Panc1 (cell line): Measurements from ENCODE around the gene RNF175. TPM values are rescaled to one million over a fixed set of nuclear protein-coding genes. Genes with fewer than 3 reads are reported as not detected.

Experiments used
- ATAC-seq: fragments of 200-7000 bp; cut with Tn5 transposase; 2 replicates; pipeline ENCODE4 v1.9.1; 2020; ENCODE audit warnings: mild to moderate bottlenecking, moderate library complexity
- BruUV-seq: library from RNA; stranded (reverse); fragments of 400-500 nt; replicated peaks from 2 replicates; lab custom pipeline; 2021; lab: Mats Ljungman, UMichigan
- CTCF ChIA-PET: fragments of 300-600 bp; sonication (Branson Sonifier 250); formaldehyde crosslinking; loops from one replicate; lab custom pipeline; 2022; ENCODE audit warnings: antibody characterized with exemption; lab: Charles Lee
- POLR2A ChIA-PET: fragments of 300-600 bp; sonication (Branson Sonifier 250); formaldehyde crosslinking; loops from one replicate; lab custom pipeline; 2022; ENCODE audit warnings: antibody characterized with exemption; lab: Charles Lee
- DNase-seq: peaks from one replicate; pipeline ENCODE4 v3.0.0-alpha.2; 2010; ENCODE audit warnings: low read depth, low spot score
- H3K27ac ChIP-seq: 2 replicates; pipeline ENCODE4 v1.5.1; 2011; ENCODE audit warnings: mild to moderate bottlenecking, low read length, inconsistent platforms
- H3K27me3 ChIP-seq: fragments of 200-500 bp; sonication (Bioruptor generic); 2 replicates; pipeline ENCODE4 v1.6.0; 2014; ENCODE audit warnings: low read length, inconsistent platforms; ENCODE audit not compliant: control insufficient read depth, insufficient read depth
- H3K36me3 ChIP-seq: fragments of 200-500 bp; sonication (Bioruptor generic); 2 replicates; pipeline ENCODE4 v1.5.1; 2014; ENCODE audit warnings: inconsistent platforms, mild to moderate bottlenecking, low read length, moderate library complexity; ENCODE audit not compliant: control insufficient read depth, insufficient read depth
- H3K4me1 ChIP-seq: 2 replicates; pipeline ENCODE4 v1.5.1; 2011; ENCODE audit warnings: inconsistent platforms, mild to moderate bottlenecking, low read length, moderate library complexity; ENCODE audit not compliant: control insufficient read depth, insufficient read depth
- H3K4me3 ChIP-seq, 2 experiments: 2 replicates each; pipeline ENCODE4 v1.5.1; 2011 to 2012; ENCODE audit warnings: low read depth in 2 of 2, low read length in 2 of 2, mild to moderate bottlenecking in 2 of 2, inconsistent platforms in 1 of 2, moderate library complexity in 1 of 2
- H3K9me3 ChIP-seq: fragments of 200-500 bp; sonication (Bioruptor generic); 2 replicates; pipeline ENCODE4 v1.5.1; 2014; ENCODE audit warnings: low read depth, mild to moderate bottlenecking, inconsistent platforms, low read length, moderate library complexity; ENCODE audit not compliant: control insufficient read depth, insufficient read depth
- POLR2AphosphoS5 ChIP-seq: IDR thresholded peaks from 2 replicates; pipeline ENCODE4 v1.6.1; 2012; ENCODE audit warnings: mild to moderate bottlenecking, low read depth, low read length, moderate library complexity
- SIN3A ChIP-seq: IDR thresholded peaks from 2 replicates; pipeline ENCODE4 v1.6.1; 2012; ENCODE audit warnings: low read depth, mild to moderate bottlenecking, low read length, moderate library complexity, borderline replicate concordance; ENCODE audit not compliant: insufficient read depth
- TCF7L2 ChIP-seq: IDR thresholded peaks from 2 replicates; pipeline ENCODE4 v1.6.1; 2011; ENCODE audit warnings: mild to moderate bottlenecking, low read depth, low read length, inconsistent platforms
- in situ Hi-C: cut with HindIII; loops from 2 replicates; pipeline ENCODE4 v1.10.0; 2016; ENCODE audit warnings: low sequenced_read_pairs, low pct_unique_long_range_greater_than_20kb
- intact Hi-C: fragments of 100-400 bp; cut with micrococcal nuclease; formaldehyde crosslinking; loops from one replicate; pipeline ENCODE4 v1.10.0; 2022; ENCODE audit not compliant: unreplicated experiment
- total RNA-seq: library from RNA; stranded (reverse); gene quantifications from one replicate; pipeline ENCODE4 v1.2.1, GENCODE V29; 2021; ENCODE audit not compliant: unreplicated experiment
- TF ChIP-seq, protein P1 (sequence below): fragments of 450-650 bp; IDR thresholded peaks from 2 replicates; pipeline ENCODE4 v1.5.1; 2017; ENCODE audit warnings: mild to moderate bottlenecking
- TF ChIP-seq, protein P2 (sequence below), 2 experiments: IDR thresholded peaks; 2 replicates each; pipeline ENCODE4 v1.6.1; 2011 to 2012; ENCODE audit warnings: low read depth in 2 of 2, control low read depth in 1 of 2, low read length in 1 of 2, mild to moderate bottlenecking in 1 of 2, moderate library complexity in 1 of 2; ENCODE audit not compliant: insufficient read depth in 1 of 2

The RNF175 gene
- total RNA-seq, 1 experiment from 2014 or later, result not detected

DNA sequence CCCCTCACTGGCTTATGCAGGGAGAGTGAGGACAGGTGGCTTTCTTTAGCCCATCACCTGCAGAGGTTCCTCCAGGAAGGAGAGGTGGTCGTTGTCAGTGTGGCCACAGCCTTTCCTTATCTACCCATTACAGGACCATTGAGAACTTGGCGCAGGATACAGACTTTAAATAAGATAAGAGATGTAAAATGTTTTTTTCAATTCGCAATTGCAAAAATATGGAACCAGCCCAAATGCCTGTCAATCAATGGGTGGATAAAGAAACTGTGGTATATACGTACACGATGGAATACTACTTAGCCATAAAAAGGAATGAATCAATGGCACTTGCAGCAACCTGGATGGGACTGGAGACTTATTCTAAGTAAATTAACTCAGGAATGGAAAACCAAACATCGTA lies 6.9 kb upstream of the RNF175 start:
- no peak overlapping the region for H3K4me3 ChIP-seq
- BruUV-seq, result no TSS peak
- in situ Hi-C loops, result no loop called here

DNA sequence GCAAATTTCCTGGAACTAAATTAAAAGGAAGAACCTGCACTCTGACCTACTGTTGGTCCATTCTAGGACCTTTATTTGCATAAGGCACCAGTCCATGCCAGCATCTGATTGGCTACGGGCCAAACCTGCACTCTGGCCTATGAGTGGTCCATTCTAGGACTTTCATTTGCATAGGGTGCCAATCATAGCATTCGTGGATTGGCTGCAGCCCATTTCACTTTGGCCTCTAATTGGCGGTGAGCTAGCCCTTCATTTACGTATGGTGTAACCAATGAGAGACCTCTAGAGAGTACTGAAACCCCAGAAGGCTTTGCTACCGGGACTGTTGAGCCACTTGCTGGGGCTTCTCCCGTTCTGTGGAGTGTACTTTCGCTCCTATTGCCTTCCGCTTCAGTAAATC lies 6.1 kb upstream of the RNF175 start:
- intact Hi-C loops (no loop called here), in situ Hi-C loops (no loop called here)
- no peaks in the 10 kb centered on the region; the same call in 1 of the 2 replicates for H3K27me3 ChIP-seq
- ATAC-seq (no peak), DNase-seq (no peak)
- POLR2A ChIA-PET, result no interaction called here
- no peak overlapping the region for H3K27ac ChIP-seq
- BruUV-seq, result no TSS peak
- no peaks in the 10 kb centered on the region for H3K9me3 ChIP-seq
- no peaks in the 10 kb centered on the region for H3K36me3 ChIP-seq
- no peak for TF ChIP-seq TCF7L2
- TF ChIP-seq SIN3A, result no peak
- TF ChIP-seq, protein P1, sequence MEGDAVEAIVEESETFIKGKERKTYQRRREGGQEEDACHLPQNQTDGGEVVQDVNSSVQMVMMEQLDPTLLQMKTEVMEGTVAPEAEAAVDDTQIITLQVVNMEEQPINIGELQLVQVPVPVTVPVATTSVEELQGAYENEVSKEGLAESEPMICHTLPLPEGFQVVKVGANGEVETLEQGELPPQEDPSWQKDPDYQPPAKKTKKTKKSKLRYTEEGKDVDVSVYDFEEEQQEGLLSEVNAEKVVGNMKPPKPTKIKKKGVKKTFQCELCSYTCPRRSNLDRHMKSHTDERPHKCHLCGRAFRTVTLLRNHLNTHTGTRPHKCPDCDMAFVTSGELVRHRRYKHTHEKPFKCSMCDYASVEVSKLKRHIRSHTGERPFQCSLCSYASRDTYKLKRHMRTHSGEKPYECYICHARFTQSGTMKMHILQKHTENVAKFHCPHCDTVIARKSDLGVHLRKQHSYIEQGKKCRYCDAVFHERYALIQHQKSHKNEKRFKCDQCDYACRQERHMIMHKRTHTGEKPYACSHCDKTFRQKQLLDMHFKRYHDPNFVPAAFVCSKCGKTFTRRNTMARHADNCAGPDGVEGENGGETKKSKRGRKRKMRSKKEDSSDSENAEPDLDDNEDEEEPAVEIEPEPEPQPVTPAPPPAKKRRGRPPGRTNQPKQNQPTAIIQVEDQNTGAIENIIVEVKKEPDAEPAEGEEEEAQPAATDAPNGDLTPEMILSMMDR, result no peak
- TF ChIP-seq, protein P2, sequence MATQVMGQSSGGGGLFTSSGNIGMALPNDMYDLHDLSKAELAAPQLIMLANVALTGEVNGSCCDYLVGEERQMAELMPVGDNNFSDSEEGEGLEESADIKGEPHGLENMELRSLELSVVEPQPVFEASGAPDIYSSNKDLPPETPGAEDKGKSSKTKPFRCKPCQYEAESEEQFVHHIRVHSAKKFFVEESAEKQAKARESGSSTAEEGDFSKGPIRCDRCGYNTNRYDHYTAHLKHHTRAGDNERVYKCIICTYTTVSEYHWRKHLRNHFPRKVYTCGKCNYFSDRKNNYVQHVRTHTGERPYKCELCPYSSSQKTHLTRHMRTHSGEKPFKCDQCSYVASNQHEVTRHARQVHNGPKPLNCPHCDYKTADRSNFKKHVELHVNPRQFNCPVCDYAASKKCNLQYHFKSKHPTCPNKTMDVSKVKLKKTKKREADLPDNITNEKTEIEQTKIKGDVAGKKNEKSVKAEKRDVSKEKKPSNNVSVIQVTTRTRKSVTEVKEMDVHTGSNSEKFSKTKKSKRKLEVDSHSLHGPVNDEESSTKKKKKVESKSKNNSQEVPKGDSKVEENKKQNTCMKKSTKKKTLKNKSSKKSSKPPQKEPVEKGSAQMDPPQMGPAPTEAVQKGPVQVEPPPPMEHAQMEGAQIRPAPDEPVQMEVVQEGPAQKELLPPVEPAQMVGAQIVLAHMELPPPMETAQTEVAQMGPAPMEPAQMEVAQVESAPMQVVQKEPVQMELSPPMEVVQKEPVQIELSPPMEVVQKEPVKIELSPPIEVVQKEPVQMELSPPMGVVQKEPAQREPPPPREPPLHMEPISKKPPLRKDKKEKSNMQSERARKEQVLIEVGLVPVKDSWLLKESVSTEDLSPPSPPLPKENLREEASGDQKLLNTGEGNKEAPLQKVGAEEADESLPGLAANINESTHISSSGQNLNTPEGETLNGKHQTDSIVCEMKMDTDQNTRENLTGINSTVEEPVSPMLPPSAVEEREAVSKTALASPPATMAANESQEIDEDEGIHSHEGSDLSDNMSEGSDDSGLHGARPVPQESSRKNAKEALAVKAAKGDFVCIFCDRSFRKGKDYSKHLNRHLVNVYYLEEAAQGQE (IDR thresholded peaks at IDR 0.05; ENCODE audit: insufficient read depth in 1 of 2, low read depth in 2 of 2, low read length in 1 of 2), result no peak
- TF ChIP-seq POLR2AphosphoS5, result no peak
- H3K4me3 ChIP-seq, result no peak overlapping the region
- H3K4me1 ChIP-seq, result no peaks in the 10 kb centered on the region
- CTCF ChIA-PET, result no interaction called here

More for the DNA sequence above, 6.9 kb upstream of the RNF175 start:
- ATAC-seq, result no peak
- ChIA-PET CTCF (no interaction called here), POLR2A (no interaction called here)
- no peak for DNase-seq
- intact Hi-C loops, result no loop called here
- no peaks in the 10 kb centered on the region for H3K9me3 ChIP-seq
- TF ChIP-seq, protein P2 (IDR thresholded peaks at IDR 0.05; ENCODE audit: insufficient read depth in 1 of 2, low read depth in 2 of 2, low read length in 1 of 2), result no peak
- no peak for TF ChIP-seq POLR2AphosphoS5
- TF ChIP-seq TCF7L2, result no peak
- no peak for TF ChIP-seq SIN3A
- TF ChIP-seq, protein P1, result no peak
- no peak overlapping the region for H3K27ac ChIP-seq
- H3K36me3 ChIP-seq, result no peaks in the 10 kb centered on the region
- no peaks in the 10 kb centered on the region; the same call in 1 of the 2 replicates for H3K27me3 ChIP-seq
- no peaks in the 10 kb centered on the region for H3K4me1 ChIP-seq
